HG03575 (cell line): ENCODE results near the gene MRPS9.

ENCODE experiments used
- ATAC-seq: cut with Tn5 transposase; IDR thresholded peaks from one replicate; pipeline ENCODE4 v1.9.1; 2021; ENCODE audit not compliant: unreplicated experiment, insufficient number of reproducible peaks, low FRiP score; ENCODE audit errors: extremely low read depth

The MRPS9 gene

DNA sequence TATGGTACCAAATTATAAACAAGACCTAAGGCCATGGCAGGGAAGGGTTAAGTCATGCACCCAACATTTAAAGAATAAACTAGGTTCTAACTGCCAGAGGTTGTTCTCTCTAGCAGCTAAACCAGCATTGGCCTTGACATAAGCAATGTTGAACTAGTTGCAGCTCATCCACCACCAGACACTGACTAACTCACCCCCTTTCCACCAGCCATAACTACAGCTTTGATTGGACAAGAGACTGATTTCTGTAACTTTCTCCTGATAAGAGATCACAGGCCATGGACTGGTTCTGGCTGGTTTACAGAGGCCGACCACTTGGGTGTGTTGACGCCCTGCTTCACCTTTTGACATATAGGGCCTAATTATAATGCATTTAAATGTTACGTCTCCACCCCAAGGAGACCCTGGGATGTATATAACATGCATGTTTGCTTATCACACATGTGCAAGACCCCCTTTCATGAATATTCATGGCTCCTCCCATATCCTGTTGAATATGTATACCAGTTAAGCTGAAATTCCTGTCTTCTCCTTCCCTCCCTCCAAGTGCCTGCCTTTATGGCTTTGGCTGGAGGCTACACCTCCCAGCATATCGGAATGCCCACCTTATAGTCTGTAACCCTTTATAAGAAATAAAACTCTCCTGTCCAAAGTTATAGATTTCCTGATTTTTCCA lies 75.9 kb downstream of the MRPS9 start:
- no peak for ATAC-seq

DNA sequence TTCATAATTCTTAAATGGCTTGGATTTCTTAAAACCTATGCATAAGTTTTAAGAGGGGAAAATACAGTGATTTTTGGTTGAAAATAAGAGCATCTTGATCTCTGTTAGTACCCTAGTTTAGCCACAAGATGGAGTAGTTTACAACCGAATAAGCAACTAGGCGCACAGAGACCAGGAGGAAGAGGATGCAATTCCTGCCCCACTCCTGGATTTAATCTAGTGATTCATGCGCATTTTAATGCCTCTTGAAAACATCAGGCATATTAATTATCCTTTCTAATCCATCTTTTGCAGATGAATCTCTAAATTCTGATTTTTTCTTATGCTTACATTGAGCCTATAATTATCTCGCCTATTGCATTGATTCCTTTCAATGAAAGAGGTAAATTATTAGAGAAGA lies 76.7 kb downstream of the MRPS9 start:
- ATAC-seq: no peak

DNA sequence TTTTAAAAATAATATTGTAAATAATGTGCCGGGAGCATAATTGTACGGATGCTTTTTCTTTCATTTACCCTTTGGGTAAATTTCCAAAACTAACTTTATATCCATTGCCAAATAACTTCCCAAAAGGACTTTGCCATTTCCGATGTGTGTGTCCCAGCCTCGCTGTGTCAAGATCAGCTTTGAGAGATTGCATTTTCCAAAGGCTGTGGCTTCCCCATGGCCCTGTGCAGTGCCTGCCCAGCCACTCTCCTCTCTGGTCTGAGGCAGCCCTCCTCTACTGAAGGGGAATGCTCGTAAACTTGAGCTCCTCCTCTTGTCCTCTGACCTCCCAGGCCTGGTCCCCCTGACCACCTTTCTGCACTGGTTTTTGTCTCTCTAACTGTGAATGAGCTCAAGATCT lies 78.5 kb downstream of the MRPS9 start:
- no peak for ATAC-seq

DNA sequence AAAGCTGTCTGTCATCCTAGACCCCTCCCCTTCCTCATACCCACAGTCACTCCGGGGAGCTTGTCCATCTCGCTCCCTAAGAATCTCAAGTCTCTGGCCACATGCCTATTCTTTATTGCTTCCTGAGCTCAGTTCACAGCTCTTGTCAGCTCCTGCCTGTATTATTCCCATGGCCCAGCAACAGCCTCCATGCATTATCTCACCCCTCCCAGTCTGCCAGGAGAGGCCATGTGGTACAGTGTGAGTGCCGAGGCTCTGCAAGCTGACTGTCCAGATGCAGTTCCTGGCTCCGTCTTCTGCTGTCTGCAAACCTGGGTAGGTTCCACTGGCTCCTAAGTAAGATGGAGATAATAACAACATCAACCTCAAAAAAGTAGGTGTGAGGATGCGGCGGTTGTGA lies 79.7 kb downstream of the MRPS9 start:
- ATAC-seq: no peak

DNA sequence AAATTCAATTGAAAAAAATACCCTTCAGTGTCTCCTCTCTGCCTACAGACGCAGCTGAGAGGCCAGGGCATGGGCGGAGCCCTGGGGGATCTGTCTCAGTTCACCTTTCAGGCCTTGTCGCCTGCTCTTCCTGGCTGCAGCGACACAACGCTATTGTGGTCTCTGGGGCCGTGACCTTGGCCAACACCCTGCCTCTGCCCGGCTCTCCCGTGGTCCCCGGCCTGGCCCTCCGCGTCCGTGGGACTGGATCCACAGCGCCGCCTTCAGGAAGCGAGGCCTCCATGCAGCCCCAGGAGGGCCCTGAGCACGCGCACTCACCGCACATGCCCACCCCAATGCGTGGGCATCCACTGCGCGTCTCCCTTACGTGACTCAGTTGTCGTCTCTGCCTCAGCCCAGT lies 81.1 kb downstream of the MRPS9 start:
- ATAC-seq: no peak

DNA sequence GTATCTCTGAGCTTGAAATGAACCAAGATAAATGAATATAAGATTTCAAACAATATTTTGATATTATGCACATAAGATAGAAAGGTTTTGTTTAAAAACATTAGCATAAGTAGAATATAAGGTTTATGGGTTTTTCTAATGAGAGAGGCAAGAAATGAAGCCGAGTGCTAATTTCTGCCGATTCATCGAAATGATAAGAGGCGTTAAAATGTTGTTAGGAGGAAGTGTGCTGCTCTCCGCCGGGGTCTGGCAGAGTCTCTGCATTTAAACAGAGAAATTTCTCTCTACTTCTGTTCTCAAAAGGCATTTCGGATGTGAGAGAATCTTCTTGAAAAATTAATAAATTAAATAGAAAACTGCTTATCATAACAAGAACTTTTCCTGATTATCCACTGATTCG lies 83.6 kb downstream of the MRPS9 start:
- ATAC-seq: no peak

DNA sequence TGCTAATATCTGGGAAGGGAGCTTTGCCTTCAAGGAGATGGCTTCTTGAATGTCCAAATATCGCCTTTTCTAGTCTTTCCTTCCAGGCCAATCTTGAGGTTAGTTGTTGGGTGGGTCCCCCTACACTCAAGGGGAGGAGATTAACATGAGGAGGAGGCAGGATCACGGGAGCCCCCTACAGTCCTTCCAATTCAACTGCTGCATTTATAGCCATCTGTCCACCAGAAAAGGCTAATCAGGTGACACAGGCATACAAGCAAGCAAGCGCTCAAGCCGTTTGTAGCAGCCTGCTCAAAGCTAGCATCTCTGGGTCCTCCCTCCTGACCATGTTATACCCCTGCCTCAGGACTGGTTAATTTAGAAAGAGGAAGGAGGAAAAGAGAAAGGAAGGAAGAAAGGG lies 87.6 kb downstream of the MRPS9 start:
- no peak for ATAC-seq

DNA sequence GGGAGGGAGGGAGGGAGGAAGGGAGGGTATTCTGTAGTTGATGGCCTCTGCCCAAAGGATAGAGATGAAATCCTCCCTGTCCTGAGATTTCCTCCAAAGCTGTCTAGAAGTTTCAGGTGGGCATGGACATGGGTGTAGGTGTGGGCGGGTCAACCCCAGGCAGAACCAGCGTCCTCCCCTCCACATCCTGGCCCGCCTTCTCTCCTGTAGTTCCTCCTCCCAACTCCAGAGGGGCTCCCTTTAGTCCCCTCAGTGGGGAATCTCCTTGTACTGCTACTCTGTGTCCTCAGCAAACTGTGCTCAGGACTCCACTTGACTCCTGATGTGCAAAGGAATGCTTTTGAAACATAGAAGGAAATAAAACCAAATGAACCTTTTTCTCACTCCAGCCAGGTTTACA lies 88.1 kb downstream of the MRPS9 start:
- ATAC-seq: no peak

DNA sequence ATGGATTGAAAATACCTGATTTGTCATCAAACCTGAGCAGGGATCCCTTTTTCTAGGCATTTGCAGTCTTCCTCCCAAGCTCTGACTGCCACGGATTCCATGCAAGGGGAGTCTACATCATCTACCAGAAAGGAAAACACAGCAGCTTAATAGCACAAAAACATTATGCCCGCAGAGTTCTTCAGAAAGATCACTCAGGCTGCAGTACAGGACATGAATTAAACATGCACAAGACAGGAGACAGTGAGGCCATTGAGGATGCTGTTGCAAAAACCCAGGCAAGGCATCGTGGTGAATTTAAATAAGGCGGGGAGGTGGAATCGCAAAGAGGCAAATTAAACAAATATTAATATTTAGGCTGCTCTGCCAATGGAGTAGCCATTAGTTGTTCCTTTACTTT lies 88.5 kb downstream of the MRPS9 start:
- no peak for ATAC-seq

DNA sequence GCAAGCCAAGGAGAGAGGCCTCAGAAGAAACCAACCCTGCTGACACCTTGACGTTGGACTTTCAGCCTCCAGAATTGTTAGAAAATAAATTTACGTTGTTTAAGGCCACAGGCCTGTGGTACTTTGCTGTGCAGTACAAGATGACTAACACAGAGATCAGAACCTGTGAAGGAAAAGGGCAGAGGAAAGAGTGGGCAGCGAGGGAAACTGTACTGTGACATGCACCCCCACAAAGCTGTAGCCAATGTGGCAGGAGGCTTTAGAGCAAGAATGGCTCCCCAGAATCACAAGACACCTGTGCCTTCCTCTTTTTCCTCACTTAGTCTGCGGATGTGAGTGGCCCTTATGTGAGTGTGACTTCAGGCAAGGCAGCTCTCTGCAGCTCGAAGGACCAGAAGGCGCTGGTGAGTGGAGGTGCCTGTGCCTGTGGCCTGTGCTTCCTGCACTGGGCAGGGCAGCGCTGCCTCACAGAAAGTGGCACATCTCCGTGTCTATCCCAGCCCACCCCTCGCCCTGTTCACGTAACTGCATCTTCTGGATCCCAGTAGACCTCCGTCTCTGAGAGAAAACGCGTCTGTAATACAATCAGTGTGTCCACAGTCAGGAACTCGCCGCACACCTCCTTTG lies 89.5 kb downstream of the MRPS9 start:
- ATAC-seq: no peak

DNA sequence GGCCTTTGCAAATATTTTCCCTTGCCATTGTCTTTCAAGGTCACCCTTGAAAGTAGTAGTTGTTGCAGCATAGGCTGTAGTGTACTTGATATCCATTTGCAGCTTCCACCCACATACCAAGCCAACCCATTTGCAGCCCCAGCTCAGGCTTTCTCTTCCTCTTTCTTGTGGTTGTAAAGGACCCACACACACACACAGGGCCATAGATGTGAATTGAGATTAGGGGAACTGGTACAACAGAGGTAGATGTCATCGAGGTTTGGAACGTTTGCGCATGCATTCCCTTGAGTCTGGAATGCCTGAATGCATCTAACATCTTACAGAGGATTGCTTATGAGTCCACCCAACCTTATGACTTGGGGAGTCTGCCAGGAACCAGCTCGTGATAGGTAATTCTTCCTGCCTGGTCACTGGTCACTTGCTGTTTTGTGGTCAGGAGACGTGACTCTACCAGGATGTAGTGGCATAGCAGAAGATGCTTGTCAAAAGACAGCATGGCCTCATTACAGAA lies 91.9 kb downstream of the MRPS9 start:
- peak; percentile 94 for ATAC-seq

DNA sequence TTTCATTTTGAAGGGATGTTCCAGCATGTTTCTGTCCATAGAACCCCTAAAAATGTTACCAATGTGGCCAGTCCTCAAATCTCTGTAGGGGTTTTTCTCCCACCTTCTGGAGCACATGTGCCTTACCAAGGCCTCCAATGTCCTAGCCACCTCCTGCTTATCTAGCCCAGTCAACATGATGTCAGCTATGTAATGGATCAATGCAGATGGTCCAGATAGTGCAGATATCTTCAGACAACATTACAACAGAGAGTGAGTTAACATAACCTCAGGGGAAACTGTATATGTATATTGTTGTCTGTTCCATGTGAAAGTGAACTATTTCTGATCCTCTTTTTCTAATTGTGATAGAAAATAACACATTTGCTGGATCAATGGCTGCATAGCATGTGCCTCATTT lies 92.7 kb downstream of the MRPS9 start:
- ATAC-seq: no peak

DNA sequence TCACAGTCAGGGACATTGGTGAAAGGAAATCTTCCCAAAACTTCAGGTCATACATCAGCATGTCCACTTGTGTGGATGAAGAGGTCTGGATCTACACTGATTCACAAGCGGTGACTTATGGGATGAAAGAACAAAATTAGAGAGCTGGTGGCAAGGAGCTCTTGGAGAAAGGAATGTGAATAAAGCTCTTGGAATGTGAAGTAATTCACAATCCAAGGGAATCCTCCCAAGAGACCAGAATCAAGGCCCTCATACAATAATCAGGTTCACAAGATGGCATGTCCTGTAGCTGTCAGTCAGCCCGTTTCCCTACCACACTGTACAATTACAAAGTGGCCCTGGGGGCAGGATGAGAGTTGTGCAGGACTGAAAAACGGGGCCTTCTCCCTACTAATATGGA lies 96.2 kb downstream of the MRPS9 start:
- no peak for ATAC-seq

DNA sequence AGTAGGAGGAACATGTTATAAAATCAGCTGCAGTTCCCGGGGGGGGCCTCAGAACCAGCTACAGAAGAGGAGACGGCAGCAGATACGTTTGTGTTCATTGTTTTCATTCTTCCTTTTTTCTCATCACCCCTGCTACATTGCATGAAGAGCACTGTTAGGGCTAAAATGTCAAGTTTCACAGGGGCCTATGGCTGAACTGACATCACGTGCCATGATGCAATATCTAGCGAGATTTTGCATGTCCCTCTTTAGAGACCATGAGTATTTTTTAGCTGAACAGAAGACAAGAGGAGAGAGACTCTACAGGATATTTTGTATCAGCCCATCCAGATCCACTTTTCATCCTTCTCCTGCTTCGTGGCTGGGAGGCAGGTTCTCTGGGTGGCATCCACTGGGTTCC lies 97.6 kb downstream of the MRPS9 start:
- ATAC-seq: no peak

DNA sequence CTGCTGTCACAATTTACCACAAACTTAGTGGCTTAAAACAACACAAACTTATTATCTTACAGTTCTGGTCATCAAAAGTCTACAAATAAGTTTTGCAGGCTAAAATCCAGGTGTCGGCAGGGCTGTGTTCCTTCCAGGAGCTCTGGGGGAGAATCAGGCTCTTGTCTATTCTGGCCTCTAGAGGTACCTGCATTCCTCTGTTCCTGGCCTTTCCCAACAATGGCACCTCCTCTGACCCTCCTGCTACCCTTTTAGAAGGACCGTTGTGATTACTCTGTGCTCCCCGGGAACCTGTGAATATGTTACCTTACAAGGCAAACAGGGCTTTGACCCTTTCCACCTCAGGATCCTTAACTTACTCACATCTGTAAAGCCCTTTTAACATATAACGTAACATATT lies 98.5 kb downstream of the MRPS9 start:
- no peak for ATAC-seq

DNA sequence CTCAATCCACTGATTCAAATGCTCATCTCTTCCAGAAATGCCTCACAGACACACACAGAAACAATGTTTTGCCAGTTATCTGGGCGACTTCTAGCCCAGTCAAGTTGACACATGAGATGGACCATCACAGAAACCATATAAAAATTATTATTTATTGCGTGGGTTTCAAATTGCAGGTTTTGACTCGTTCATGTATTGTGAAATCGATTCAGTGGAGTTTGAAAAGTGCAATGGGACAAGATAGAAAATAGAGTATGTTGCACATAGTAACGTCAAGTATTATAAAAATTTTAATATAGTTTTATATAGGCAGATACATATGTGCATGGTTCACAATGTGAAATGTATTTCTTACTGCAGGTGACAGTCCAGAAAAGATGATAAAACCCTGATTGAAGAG lies 100.8 kb downstream of the MRPS9 start:
- no peak for ATAC-seq

DNA sequence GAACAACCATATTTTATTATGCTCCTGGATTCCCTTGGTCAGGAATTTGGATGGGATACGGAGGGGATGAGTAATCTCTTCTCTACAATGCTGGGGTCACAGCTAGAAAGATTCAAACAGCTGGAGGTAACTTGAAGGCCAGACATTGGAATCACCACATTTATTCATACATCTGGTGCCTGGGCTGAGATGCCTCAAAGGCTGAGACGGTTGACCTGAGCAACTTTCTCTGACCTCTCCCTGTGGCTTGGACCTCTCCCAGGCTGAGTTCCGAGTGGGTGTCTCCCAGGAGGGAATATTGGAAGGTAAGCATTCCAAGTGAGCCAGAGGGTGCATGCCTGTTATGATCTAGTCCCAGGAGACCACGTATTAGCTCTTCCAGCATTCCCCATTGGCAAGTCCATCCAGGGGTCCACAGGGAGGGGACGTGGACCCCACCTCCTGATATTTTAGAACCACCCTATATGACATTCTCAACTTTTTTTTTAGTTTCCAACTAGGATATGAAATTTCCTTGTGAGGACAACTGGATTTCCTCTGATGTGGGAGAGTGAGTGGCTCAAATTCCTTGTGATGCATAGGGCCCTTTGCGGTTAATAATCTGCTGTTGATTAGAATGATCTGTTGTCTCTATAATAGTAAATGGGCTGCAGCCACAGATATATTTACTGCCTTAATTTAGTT lies 101.8 kb downstream of the MRPS9 start:
- no peak for ATAC-seq

DNA sequence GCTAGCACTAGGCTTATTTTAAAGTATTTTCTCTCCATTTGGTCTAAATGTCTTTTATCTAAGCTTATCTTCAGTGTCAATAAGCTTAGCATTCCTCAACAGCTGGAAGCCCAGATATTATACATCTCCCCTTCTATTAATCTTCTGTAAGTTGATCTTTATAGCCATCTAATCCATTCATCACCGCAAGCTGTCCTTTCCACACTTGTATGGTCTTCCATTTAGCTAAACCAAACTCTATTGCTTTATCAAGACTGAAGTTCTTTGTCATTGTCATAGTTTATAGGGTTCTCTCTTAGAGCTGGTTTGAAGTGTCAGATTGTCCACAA lies 102.3 kb downstream of the MRPS9 start:
- no peak for ATAC-seq

DNA sequence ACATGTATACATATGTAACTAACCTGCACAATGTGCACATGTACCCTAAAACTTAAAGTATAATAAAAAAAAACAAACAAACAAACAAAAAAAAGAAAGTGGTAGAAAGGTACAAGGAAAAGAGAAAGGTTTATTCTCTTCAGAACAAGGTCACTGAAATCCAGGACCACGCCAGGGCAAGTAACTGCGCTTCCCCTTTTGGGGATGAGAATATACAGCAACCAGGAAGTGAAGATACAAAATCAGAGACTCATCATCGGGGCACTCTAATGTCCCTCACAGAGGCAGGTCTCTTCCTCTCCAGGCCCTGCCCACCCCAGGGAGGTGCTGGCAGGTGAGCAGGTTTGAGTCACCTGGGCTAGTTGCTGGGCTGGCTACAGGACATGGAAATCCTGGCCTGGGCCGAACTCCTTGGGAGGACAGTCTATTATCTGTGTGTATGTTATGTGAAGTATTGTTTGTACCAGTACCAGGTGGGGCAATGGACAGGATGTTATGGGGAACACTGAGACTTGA lies 103.3 kb downstream of the MRPS9 start:
- ATAC-seq: no peak

DNA sequence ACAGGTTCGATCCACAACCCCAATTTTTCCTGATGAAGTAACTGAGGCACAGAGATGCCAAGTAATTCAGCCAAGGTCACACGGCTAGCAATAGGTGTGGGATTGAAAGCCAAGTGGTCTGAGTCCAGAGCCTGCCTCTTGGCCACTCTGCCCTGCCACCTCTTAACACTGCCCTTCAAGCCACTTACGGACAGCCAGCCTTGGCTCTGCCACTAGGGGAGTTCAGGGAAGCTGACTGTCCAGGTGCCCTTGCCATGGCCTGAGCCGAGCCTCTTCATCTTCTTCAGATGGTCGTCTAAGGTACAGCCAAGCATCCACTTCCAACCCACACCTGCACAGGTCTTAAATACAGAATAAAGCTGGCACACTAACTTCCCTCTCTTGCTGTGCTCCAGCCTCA lies 104.4 kb downstream of the MRPS9 start:
- ATAC-seq: no peak
